ENCODE results near the gene CNOT4. TPM values are rescaled to one million over a fixed set of nuclear protein-coding genes. Genes with fewer than 3 reads are reported as not detected.
A peak's percentile ranks its signal among the peaks of the same experiment; 100 is the strongest.

Gene CNOT4
- total and polyA plus RNA-seq, 2 of the 13 experiments (the other 11 are each of a cell fraction or from before 2014, with no cell fraction given): 7.4 to 8.4 TPM

- TF ChIP-seq, protein P1, sequence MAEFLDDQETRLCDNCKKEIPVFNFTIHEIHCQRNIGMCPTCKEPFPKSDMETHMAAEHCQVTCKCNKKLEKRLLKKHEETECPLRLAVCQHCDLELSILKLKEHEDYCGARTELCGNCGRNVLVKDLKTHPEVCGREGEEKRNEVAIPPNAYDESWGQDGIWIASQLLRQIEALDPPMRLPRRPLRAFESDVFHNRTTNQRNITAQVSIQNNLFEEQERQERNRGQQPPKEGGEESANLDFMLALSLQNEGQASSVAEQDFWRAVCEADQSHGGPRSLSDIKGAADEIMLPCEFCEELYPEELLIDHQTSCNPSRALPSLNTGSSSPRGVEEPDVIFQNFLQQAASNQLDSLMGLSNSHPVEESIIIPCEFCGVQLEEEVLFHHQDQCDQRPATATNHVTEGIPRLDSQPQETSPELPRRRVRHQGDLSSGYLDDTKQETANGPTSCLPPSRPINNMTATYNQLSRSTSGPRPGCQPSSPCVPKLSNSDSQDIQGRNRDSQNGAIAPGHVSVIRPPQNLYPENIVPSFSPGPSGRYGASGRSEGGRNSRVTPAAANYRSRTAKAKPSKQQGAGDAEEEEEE (CRISPR knock-in tag; IDR thresholded peaks at IDR 0.05; ENCODE audit: borderline replicate concordance): no peak
- TF ChIP-seq EP300 (IDR thresholded peaks at IDR 0.05; ENCODE audit: low read depth in 2 of 2, low read length in 2 of 2): peak in 1 of 2 experiments; percentile 17; a peak in 1 of 4 replicates
- TF ChIP-seq EP300 (CRISPR knock-in tag; IDR thresholded peaks at IDR 0.05; ENCODE audit: borderline replicate concordance): no peak
- no peak for TF ChIP-seq ZNF232 (CRISPR knock-in tag; IDR thresholded peaks at IDR 0.05; ENCODE audit: borderline replicate concordance)
- TF ChIP-seq RFXAP (CRISPR knock-in tag; IDR thresholded peaks at IDR 0.05; ENCODE audit: borderline replicate concordance): no peak
- no peak for TF ChIP-seq SP1 (IDR thresholded peaks at IDR 0.05)
- no peak for TF ChIP-seq SP1 (CRISPR knock-in tag; IDR thresholded peaks at IDR 0.05)
- TF ChIP-seq ZNF101 (CRISPR knock-in tag; IDR thresholded peaks at IDR 0.05; ENCODE audit: borderline replicate concordance, low read depth): no peak
- TF ChIP-seq ARID3A (IDR thresholded peaks at IDR 0.05; ENCODE audit: low read depth, low read length): no peak
- TF ChIP-seq POLR2A (IDR thresholded peaks at IDR 0.05; ENCODE audit: insufficient read depth in 1 of 2, low read depth in 2 of 2, low read length in 2 of 2): no peak
- no peak for TF ChIP-seq ZNF12 (CRISPR knock-in tag; IDR thresholded peaks at IDR 0.05)
- no peak for TF ChIP-seq ZSCAN29 (CRISPR knock-in tag; conservative IDR thresholded peaks at IDR 0.05)
- no peak for TF ChIP-seq SYNCRIP (IDR thresholded peaks at IDR 0.05; ENCODE audit: insufficient read depth, low read depth, low read length)
- TF ChIP-seq RAD21 (CRISPR knock-in tag; IDR thresholded peaks at IDR 0.05): no peak
- no peak for TF ChIP-seq NFE2 (CRISPR knock-in tag; IDR thresholded peaks at IDR 0.05)
- TF ChIP-seq, protein P2, sequence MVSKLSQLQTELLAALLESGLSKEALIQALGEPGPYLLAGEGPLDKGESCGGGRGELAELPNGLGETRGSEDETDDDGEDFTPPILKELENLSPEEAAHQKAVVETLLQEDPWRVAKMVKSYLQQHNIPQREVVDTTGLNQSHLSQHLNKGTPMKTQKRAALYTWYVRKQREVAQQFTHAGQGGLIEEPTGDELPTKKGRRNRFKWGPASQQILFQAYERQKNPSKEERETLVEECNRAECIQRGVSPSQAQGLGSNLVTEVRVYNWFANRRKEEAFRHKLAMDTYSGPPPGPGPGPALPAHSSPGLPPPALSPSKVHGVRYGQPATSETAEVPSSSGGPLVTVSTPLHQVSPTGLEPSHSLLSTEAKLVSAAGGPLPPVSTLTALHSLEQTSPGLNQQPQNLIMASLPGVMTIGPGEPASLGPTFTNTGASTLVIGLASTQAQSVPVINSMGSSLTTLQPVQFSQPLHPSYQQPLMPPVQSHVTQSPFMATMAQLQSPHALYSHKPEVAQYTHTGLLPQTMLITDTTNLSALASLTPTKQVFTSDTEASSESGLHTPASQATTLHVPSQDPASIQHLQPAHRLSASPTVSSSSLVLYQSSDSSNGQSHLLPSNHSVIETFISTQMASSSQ (IDR thresholded peaks at IDR 0.05; ENCODE audit: low read depth): peak; percentile 64; the same call in 1 of the 2 replicates
- TF ChIP-seq, protein P2 (CRISPR knock-in tag; IDR thresholded peaks at IDR 0.05; ENCODE audit: borderline replicate concordance): no peak
- no peak for TF ChIP-seq ZNF30 (CRISPR knock-in tag; IDR thresholded peaks at IDR 0.05)
- no peak for TF ChIP-seq SMARCC2 (IDR thresholded peaks at IDR 0.05)
Measured at GRCh38 chr7:135414208-135414607, 95.7 kb downstream of the CNOT4 start (continued).

Measured in HepG2 (cell line).